ENCODE results near the gene LENG9.
A peak's percentile ranks its signal among the peaks of the same experiment; 100 is the strongest.
"Not testable (repeated sequence)": the region's sequence is repeated elsewhere in the genome, so short reads cannot be mapped to it uniquely, and the experiment has no call there.

The LENG9 gene

GRCh38 chr19:54446349-54446748 lies 17.2 kb downstream of the LENG9 start:
- not testable (repeated sequence) for H3K9me3 Mint-ChIP-seq, H3K27me3 Mint-ChIP-seq, DNase-seq, ATAC-seq, H3K4me3 Mint-ChIP-seq, H3K27ac Mint-ChIP-seq
- peaks cover 38% of the 10 kb centered on the region for H3K4me1 Mint-ChIP-seq
- H3K36me3 Mint-ChIP-seq (ENCODE audit: low read depth): peaks cover 41% of the 10 kb centered on the region

- no peak overlapping the region for H3K27ac Mint-ChIP-seq
- H3K27me3 Mint-ChIP-seq: peaks cover 4% of the 10 kb centered on the region
These were observed 18.8 kb downstream of the LENG9 start for GRCh38 chr19:54444737-54445136.

GRCh38 chr19:54440641-54441040 lies 22.9 kb downstream of the LENG9 start:
- Mint-ChIP-seq H3K4me1 (peaks cover 8% of the 10 kb centered on the region), H3K27ac (no peak overlapping the region), H3K4me3 (no peak overlapping the region), H3K9me3 (no peaks in the 10 kb centered on the region), H3K36me3 (ENCODE audit: low read depth) (peaks cover 24% of the 10 kb centered on the region), H3K27me3 (no peaks in the 10 kb centered on the region)
- ATAC-seq (no peak), DNase-seq (no peak)

More at GRCh38 chr19:54444737-54445136, 18.8 kb downstream of the LENG9 start:
- no peak for DNase-seq
- Mint-ChIP-seq H3K4me3 (no peak overlapping the region), H3K4me1 (peaks cover 22% of the 10 kb centered on the region), H3K36me3 (ENCODE audit: low read depth) (peaks cover 31% of the 10 kb centered on the region), H3K9me3 (no peaks in the 10 kb centered on the region)
- no peak for ATAC-seq

- ATAC-seq (peak; percentile 83), DNase-seq (peak; percentile 46)
- Mint-ChIP-seq H3K9me3 (no peaks in the 10 kb centered on the region), H3K4me1 (peaks cover 17% of the 10 kb centered on the region), H3K27me3 (no peaks in the 10 kb centered on the region), H3K36me3 (ENCODE audit: low read depth) (peaks cover 23% of the 10 kb centered on the region), H3K27ac (peak overlapping the region; percentile 14), H3K4me3 (no peak overlapping the region)
These were observed 24.3 kb downstream of the LENG9 start for GRCh38 chr19:54439174-54439851.

- H3K36me3 Mint-ChIP-seq (ENCODE audit: low read depth): peaks cover 8% of the 10 kb centered on the region
- H3K27me3 Mint-ChIP-seq: peaks cover 4% of the 10 kb centered on the region
- H3K4me3 Mint-ChIP-seq: no peak overlapping the region
- ATAC-seq: no peak
- H3K9me3 Mint-ChIP-seq: no peaks in the 10 kb centered on the region
- DNase-seq: no peak
- peaks cover 16% of the 10 kb centered on the region for H3K4me1 Mint-ChIP-seq
- H3K27ac Mint-ChIP-seq: no peak overlapping the region
These were observed 26.8 kb downstream of the LENG9 start for GRCh38 chr19:54436628-54437252.

GRCh38 chr19:54436031-54436523 lies 27.5 kb downstream of the LENG9 start:
- Mint-ChIP-seq H3K4me1 (peaks cover 17% of the 10 kb centered on the region), H3K36me3 (ENCODE audit: low read depth) (peaks cover 7% of the 10 kb centered on the region), H3K4me3 (no peak overlapping the region), H3K9me3 (no peaks in the 10 kb centered on the region), H3K27ac (no peak overlapping the region), H3K27me3 (peaks cover 4% of the 10 kb centered on the region)
- no peak for DNase-seq
- no peak for ATAC-seq

- peaks cover 4% of the 10 kb centered on the region for H3K27me3 Mint-ChIP-seq
- no peak overlapping the region for H3K4me3 Mint-ChIP-seq
- no peaks in the 10 kb centered on the region for H3K9me3 Mint-ChIP-seq
- peaks cover 3% of the 10 kb centered on the region for H3K36me3 Mint-ChIP-seq (ENCODE audit: low read depth)
- DNase-seq: no peak
- no peak overlapping the region for H3K27ac Mint-ChIP-seq
- no peak for ATAC-seq
- peaks cover 22% of the 10 kb centered on the region for H3K4me1 Mint-ChIP-seq
These were observed 28.0 kb downstream of the LENG9 start for GRCh38 chr19:54435551-54436016.

- Mint-ChIP-seq H3K36me3 (ENCODE audit: low read depth) (peaks cover 3% of the 10 kb centered on the region), H3K9me3 (no peaks in the 10 kb centered on the region), H3K27me3 (peaks cover 6% of the 10 kb centered on the region), H3K4me1 (peaks cover 22% of the 10 kb centered on the region), H3K27ac (no peak overlapping the region), H3K4me3 (no peak overlapping the region)
- DNase-seq (no peak), ATAC-seq (no peak)
These were observed 28.7 kb downstream of the LENG9 start for GRCh38 chr19:54434873-54435214.

GRCh38 chr19:54434112-54434872 lies 29.3 kb downstream of the LENG9 start:
- Mint-ChIP-seq H3K27ac (no peak overlapping the region), H3K36me3 (ENCODE audit: low read depth) (peaks cover 3% of the 10 kb centered on the region), H3K9me3 (no peaks in the 10 kb centered on the region), H3K4me1 (peaks cover 20% of the 10 kb centered on the region), H3K27me3 (peaks cover 8% of the 10 kb centered on the region), H3K4me3 (no peak overlapping the region)
- DNase-seq (no peak), ATAC-seq (no peak)

- peaks cover 3% of the 10 kb centered on the region for H3K36me3 Mint-ChIP-seq (ENCODE audit: low read depth)
- peaks cover 16% of the 10 kb centered on the region for H3K4me1 Mint-ChIP-seq
- no peaks in the 10 kb centered on the region for H3K9me3 Mint-ChIP-seq
- no peak for DNase-seq
- ATAC-seq: no peak
- peaks cover 14% of the 10 kb centered on the region for H3K27me3 Mint-ChIP-seq
- no peak overlapping the region for H3K4me3 Mint-ChIP-seq
- H3K27ac Mint-ChIP-seq: no peak overlapping the region
These were observed 29.9 kb downstream of the LENG9 start for GRCh38 chr19:54433697-54434096.

- ATAC-seq: no peak
- Mint-ChIP-seq H3K4me3 (no peak overlapping the region), H3K9me3 (no peaks in the 10 kb centered on the region), H3K27ac (no peak overlapping the region), H3K36me3 (ENCODE audit: low read depth) (peaks cover 3% of the 10 kb centered on the region), H3K27me3 (peaks cover 18% of the 10 kb centered on the region), H3K4me1 (peaks cover 16% of the 10 kb centered on the region)
- DNase-seq: no peak
These were observed 31.3 kb downstream of the LENG9 start for GRCh38 chr19:54432144-54432738.

GRCh38 chr19:54431255-54431838 lies 32.2 kb downstream of the LENG9 start:
- Mint-ChIP-seq H3K27me3 (peaks cover 22% of the 10 kb centered on the region), H3K4me3 (no peak overlapping the region), H3K27ac (no peak overlapping the region), H3K36me3 (ENCODE audit: low read depth) (no peaks in the 10 kb centered on the region), H3K9me3 (no peaks in the 10 kb centered on the region), H3K4me1 (peaks cover 16% of the 10 kb centered on the region)
- DNase-seq (no peak), ATAC-seq (no peak)

GRCh38 chr19:54430306-54431254 lies 33.0 kb downstream of the LENG9 start:
- Mint-ChIP-seq H3K4me1 (peaks cover 16% of the 10 kb centered on the region), H3K27me3 (peaks cover 28% of the 10 kb centered on the region), H3K9me3 (no peaks in the 10 kb centered on the region), H3K27ac (no peak overlapping the region), H3K36me3 (ENCODE audit: low read depth) (no peaks in the 10 kb centered on the region), H3K4me3 (peak overlapping the region; percentile 42)
- ATAC-seq (peak; percentile 49), DNase-seq (peak; percentile 66)

Data from activated naive CD8-positive, alpha-beta T cell treated with anti-CD3 and anti-CD28 coated beads, Interleukin-2, amount 50 U/mL, for 24 hours (primary cell).